GM12864 (cell line): ENCODE results near the gene RAB30.

ENCODE experiments used
- DNase-seq: peaks from one replicate; pipeline ENCODE4 v3.0.0-alpha.2; 2011; ENCODE audit warnings: low read depth
- H3K4me3 ChIP-seq: 2 replicates; pipeline ENCODE4 v1.5.1; 2011; ENCODE audit warnings: mild to moderate bottlenecking, low read depth, low read length, control low read depth
- CTCF ChIP-seq: IDR thresholded peaks from 2 replicates; pipeline ENCODE4 v1.5.1; 2011; ENCODE audit warnings: low read depth, mild to moderate bottlenecking, moderate library complexity, low read length, control low read depth, inconsistent platforms; ENCODE audit errors: missing control alignments

Gene RAB30

GRCh38 chr11:83033972-83034672 is 37.6 kb downstream of the RAB30 start:
- no peak for DNase-seq
- no peak overlapping the region; the same call in 1 of the 2 replicates for H3K4me3 ChIP-seq
- TF ChIP-seq CTCF, result no peak

- TF ChIP-seq CTCF, result no peak
- no peak overlapping the region for H3K4me3 ChIP-seq
- DNase-seq, result no peak
Measured at GRCh38 chr11:83033371-83033770, 38.3 kb downstream of the RAB30 start.

- DNase-seq, result no peak
- no peak overlapping the region for H3K4me3 ChIP-seq
- TF ChIP-seq CTCF, result no peak
Measured at GRCh38 chr11:83031127-83031526, 40.6 kb downstream of the RAB30 start.

GRCh38 chr11:83027794-83028193 is 43.9 kb downstream of the RAB30 start:
- no peak for TF ChIP-seq CTCF
- DNase-seq, result no peak
- H3K4me3 ChIP-seq, result no peak overlapping the region

GRCh38 chr11:83027289-83027688 is 44.4 kb downstream of the RAB30 start:
- DNase-seq, result no peak
- H3K4me3 ChIP-seq, result no peak overlapping the region
- no peak for TF ChIP-seq CTCF

GRCh38 chr11:83026229-83026628 is 45.5 kb downstream of the RAB30 start:
- no peak for TF ChIP-seq CTCF
- no peak for DNase-seq
- no peak overlapping the region for H3K4me3 ChIP-seq

DNA sequence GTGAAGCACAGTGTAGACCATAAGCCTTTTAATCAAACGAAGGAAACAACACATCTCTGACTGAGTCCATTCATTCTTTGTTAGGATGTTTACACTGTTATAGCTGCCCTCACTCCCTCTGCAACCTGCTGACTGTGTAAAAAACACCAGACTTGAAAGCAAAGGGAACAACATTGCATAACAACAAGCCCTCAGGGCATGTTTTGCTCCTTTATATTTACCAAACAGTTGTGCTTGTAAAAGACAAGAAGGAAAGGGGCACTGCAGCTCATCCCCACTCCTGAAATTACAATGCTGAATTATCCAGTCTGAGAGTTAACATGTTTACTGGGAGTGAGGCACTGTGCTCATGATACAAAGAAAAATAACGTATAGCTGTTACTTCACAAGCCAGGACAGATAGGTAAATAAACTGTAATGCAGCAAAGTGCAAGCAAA is 46.4 kb downstream of the RAB30 start:
- H3K4me3 ChIP-seq, result no peak overlapping the region
- no peak for DNase-seq
- no peak for TF ChIP-seq CTCF
